Measurements from ENCODE around the gene FAM107B. TPM values are rescaled to one million over a fixed set of nuclear protein-coding genes. Genes with fewer than 3 reads are reported as not detected.

Gene FAM107B
- total and polyA plus RNA-seq, 2 of the 8 experiments (the other 6 are each of a cell fraction or from before 2014, with no cell fraction given) = 7.5 to 28.1 TPM

GRCh38 chr10:14723052-14723689 is 51.5 kb downstream of the FAM107B start (continued):
- TF ChIP-seq, protein P1, sequence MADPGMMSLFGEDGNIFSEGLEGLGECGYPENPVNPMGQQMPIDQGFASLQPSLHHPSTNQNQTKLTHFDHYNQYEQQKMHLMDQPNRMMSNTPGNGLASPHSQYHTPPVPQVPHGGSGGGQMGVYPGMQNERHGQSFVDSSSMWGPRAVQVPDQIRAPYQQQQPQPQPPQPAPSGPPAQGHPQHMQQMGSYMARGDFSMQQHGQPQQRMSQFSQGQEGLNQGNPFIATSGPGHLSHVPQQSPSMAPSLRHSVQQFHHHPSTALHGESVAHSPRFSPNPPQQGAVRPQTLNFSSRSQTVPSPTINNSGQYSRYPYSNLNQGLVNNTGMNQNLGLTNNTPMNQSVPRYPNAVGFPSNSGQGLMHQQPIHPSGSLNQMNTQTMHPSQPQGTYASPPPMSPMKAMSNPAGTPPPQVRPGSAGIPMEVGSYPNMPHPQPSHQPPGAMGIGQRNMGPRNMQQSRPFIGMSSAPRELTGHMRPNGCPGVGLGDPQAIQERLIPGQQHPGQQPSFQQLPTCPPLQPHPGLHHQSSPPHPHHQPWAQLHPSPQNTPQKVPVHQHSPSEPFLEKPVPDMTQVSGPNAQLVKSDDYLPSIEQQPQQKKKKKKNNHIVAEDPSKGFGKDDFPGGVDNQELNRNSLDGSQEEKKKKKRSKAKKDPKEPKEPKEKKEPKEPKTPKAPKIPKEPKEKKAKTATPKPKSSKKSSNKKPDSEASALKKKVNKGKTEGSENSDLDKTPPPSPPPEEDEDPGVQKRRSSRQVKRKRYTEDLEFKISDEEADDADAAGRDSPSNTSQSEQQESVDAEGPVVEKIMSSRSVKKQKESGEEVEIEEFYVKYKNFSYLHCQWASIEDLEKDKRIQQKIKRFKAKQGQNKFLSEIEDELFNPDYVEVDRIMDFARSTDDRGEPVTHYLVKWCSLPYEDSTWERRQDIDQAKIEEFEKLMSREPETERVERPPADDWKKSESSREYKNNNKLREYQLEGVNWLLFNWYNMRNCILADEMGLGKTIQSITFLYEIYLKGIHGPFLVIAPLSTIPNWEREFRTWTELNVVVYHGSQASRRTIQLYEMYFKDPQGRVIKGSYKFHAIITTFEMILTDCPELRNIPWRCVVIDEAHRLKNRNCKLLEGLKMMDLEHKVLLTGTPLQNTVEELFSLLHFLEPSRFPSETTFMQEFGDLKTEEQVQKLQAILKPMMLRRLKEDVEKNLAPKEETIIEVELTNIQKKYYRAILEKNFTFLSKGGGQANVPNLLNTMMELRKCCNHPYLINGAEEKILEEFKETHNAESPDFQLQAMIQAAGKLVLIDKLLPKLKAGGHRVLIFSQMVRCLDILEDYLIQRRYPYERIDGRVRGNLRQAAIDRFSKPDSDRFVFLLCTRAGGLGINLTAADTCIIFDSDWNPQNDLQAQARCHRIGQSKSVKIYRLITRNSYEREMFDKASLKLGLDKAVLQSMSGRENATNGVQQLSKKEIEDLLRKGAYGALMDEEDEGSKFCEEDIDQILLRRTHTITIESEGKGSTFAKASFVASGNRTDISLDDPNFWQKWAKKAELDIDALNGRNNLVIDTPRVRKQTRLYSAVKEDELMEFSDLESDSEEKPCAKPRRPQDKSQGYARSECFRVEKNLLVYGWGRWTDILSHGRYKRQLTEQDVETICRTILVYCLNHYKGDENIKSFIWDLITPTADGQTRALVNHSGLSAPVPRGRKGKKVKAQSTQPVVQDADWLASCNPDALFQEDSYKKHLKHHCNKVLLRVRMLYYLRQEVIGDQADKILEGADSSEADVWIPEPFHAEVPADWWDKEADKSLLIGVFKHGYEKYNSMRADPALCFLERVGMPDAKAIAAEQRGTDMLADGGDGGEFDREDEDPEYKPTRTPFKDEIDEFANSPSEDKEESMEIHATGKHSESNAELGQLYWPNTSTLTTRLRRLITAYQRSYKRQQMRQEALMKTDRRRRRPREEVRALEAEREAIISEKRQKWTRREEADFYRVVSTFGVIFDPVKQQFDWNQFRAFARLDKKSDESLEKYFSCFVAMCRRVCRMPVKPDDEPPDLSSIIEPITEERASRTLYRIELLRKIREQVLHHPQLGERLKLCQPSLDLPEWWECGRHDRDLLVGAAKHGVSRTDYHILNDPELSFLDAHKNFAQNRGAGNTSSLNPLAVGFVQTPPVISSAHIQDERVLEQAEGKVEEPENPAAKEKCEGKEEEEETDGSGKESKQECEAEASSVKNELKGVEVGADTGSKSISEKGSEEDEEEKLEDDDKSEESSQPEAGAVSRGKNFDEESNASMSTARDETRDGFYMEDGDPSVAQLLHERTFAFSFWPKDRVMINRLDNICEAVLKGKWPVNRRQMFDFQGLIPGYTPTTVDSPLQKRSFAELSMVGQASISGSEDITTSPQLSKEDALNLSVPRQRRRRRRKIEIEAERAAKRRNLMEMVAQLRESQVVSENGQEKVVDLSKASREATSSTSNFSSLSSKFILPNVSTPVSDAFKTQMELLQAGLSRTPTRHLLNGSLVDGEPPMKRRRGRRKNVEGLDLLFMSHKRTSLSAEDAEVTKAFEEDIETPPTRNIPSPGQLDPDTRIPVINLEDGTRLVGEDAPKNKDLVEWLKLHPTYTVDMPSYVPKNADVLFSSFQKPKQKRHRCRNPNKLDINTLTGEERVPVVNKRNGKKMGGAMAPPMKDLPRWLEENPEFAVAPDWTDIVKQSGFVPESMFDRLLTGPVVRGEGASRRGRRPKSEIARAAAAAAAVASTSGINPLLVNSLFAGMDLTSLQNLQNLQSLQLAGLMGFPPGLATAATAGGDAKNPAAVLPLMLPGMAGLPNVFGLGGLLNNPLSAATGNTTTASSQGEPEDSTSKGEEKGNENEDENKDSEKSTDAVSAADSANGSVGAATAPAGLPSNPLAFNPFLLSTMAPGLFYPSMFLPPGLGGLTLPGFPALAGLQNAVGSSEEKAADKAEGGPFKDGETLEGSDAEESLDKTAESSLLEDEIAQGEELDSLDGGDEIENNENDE (IDR thresholded peaks at IDR 0.05; ENCODE audit: insufficient replicate concordance, low read length) = no peak
- TF ChIP-seq POLR2A (IDR thresholded peaks at IDR 0.05; ENCODE audit: control extremely low read depth in 1 of 2, low read depth in 2 of 2, low read length in 2 of 2) (no peak), SIRT6 (IDR thresholded peaks at IDR 0.05; ENCODE audit: low read length) (no peak), SUZ12 (IDR thresholded peaks at IDR 0.05; ENCODE audit: low read length) (no peak), KDM5A (IDR thresholded peaks at IDR 0.05; ENCODE audit: low read length) (no peak), RXRA (IDR thresholded peaks at IDR 0.05; ENCODE audit: insufficient read depth, low read depth, low read length) (no peak), ASH2L (IDR thresholded peaks at IDR 0.05; ENCODE audit: low read length) (no peak)

Data from H1 (cell line).